GM23338 (cell line): ENCODE results near the gene MMAB. TPM values are rescaled to one million over a fixed set of nuclear protein-coding genes. Genes with fewer than 3 reads are reported as not detected.

Experiments
- ATAC-seq: fragments of 200-7000 bp; cut with Tn5 transposase; 3 replicates; pipeline ENCODE4 v1.9.1; 2020
- DNase-seq: peaks from one replicate; pipeline ENCODE4 v3.0.0-alpha.2; 2015; ENCODE audit warnings: low spot score
- H2AFZ ChIP-seq: fragments of 200-600 bp; sonication (generic); 2 replicates; pipeline ENCODE4 v1.8.0; 2016; ENCODE audit warnings: antibody characterized with exemption, mild to moderate bottlenecking, moderate library complexity
- H3F3A ChIP-seq: fragments of 200-600 bp; sonication (generic); replicated peaks from 2 replicates; pipeline ENCODE4 v1.8.0; 2017; ENCODE audit warnings: antibody characterized with exemption, mixed run types, low read depth
- H3K27ac ChIP-seq: fragments of 200-600 bp; sonication (generic); 2 replicates; pipeline ENCODE4 v1.6.1; 2016; ENCODE audit warnings: low read depth
- H3K27me3 ChIP-seq: fragments of 200-600 bp; sonication (generic); 2 replicates; pipeline ENCODE4 v1.8.0; 2016; ENCODE audit warnings: mild to moderate bottlenecking, mixed run types, moderate library complexity; ENCODE audit not compliant: insufficient read depth
- H3K36me3 ChIP-seq: fragments of 200-600 bp; sonication (generic); 2 replicates; pipeline ENCODE4 v1.8.0; 2016; ENCODE audit warnings: mild to moderate bottlenecking; ENCODE audit not compliant: insufficient read depth
- H3K4me1 ChIP-seq: fragments of 200-600 bp; sonication (generic); 2 replicates; pipeline ENCODE4 v1.8.0; 2016; ENCODE audit warnings: mild to moderate bottlenecking, moderate library complexity; ENCODE audit not compliant: insufficient read depth
- H3K4me2 ChIP-seq: fragments of 200-600 bp; sonication (generic); 2 replicates; pipeline ENCODE4 v1.7.1; 2017; ENCODE audit warnings: mixed run types
- H3K4me3 ChIP-seq: fragments of 200-600 bp; sonication (generic); 2 replicates; pipeline ENCODE4 v1.6.1; 2016; ENCODE audit warnings: mixed run types
- H3K79me2 ChIP-seq: fragments of 200-600 bp; sonication (generic); replicated peaks from 2 replicates; pipeline ENCODE4 v1.8.0; 2017; ENCODE audit warnings: mild to moderate bottlenecking; ENCODE audit not compliant: insufficient read depth
- H3K9me2 ChIP-seq: fragments of 200-600 bp; sonication (generic); 2 replicates; pipeline ENCODE4 v1.8.0; 2017; ENCODE audit not compliant: insufficient read depth
- H4K20me1 ChIP-seq: fragments of 200-600 bp; sonication (generic); replicated peaks from 2 replicates; pipeline ENCODE4 v1.8.0; 2017; ENCODE audit warnings: mild to moderate bottlenecking; ENCODE audit not compliant: insufficient read depth
- H3K27ac Mint-ChIP-seq: 2 replicates; pipeline ENCODE4 v1.8.0; 2020; ENCODE audit warnings: inconsistent platforms, mild to moderate bottlenecking, moderate library complexity, mixed read lengths
- H3K27me3 Mint-ChIP-seq: 3 replicates; pipeline ENCODE4 v1.8.0; 2022; ENCODE audit warnings: low read depth, mild to moderate bottlenecking, moderate library complexity, mixed read lengths, inconsistent platforms; ENCODE audit not compliant: insufficient read depth, poor library complexity
- H3K36me3 Mint-ChIP-seq: 3 replicates; pipeline ENCODE4 v1.8.0; 2021; ENCODE audit warnings: low read depth, mild to moderate bottlenecking, inconsistent platforms, moderate library complexity, mixed read lengths
- H3K4me1 Mint-ChIP-seq: 3 replicates; pipeline ENCODE4 v1.8.0; 2020; ENCODE audit warnings: mild to moderate bottlenecking, inconsistent platforms, mixed read lengths
- H3K4me3 Mint-ChIP-seq: 3 replicates; pipeline ENCODE4 v1.8.0; 2021; ENCODE audit warnings: moderate library complexity, mild to moderate bottlenecking, inconsistent platforms, mixed read lengths
- H3K9me3 Mint-ChIP-seq: 3 replicates; pipeline ENCODE4 v1.8.0; 2020; ENCODE audit warnings: moderate library complexity, mild to moderate bottlenecking, inconsistent platforms, mixed read lengths
- CREB1 ChIP-seq: fragments of 250-450 bp; sonication (Bioruptor Pico); IDR thresholded peaks from 2 replicates; pipeline ENCODE4 v1.5.0; 2020; ENCODE audit warnings: low read depth, mild to moderate bottlenecking, moderate library complexity
- ETS1 ChIP-seq: IDR thresholded peaks from 2 replicates; pipeline ENCODE4 v1.6.1; 2016; ENCODE audit warnings: antibody characterized with exemption
- EZH2 ChIP-seq: fragments of 200-600 bp; sonication (generic); IDR thresholded peaks from one replicate; pipeline ENCODE4 v1.8.0; 2017; ENCODE audit warnings: antibody characterized with exemption, mild to moderate bottlenecking, low read depth; ENCODE audit not compliant: unreplicated experiment
- EZH2phosphoT487 ChIP-seq: fragments of 200-600 bp; sonication (generic); IDR thresholded peaks from one replicate; pipeline ENCODE4 v1.8.1; 2018; ENCODE audit warnings: antibody characterized with exemption; ENCODE audit not compliant: unreplicated experiment
- NANOG ChIP-seq: IDR thresholded peaks from 2 replicates; pipeline ENCODE4 v1.6.1; 2016; ENCODE audit warnings: antibody characterized with exemption, borderline replicate concordance
- POLR2AphosphoS5 ChIP-seq: IDR thresholded peaks from 2 replicates; pipeline ENCODE4 v1.6.1; 2016; ENCODE audit warnings: antibody characterized with exemption, low read depth
- STAT1 ChIP-seq: IDR thresholded peaks from one replicate; pipeline ENCODE4 v1.6.1; 2016; ENCODE audit warnings: antibody characterized with exemption; ENCODE audit not compliant: unreplicated experiment
- ZNF114 ChIP-seq: fragments of 250-450 bp; sonication (Bioruptor Pico); IDR thresholded peaks from 2 replicates; pipeline ENCODE4 v1.5.0; 2020; ENCODE audit warnings: mild to moderate bottlenecking, moderate library complexity
- ZNF331 ChIP-seq: fragments of 250-450 bp; sonication (Bioruptor Pico); IDR thresholded peaks from 2 replicates; pipeline ENCODE4 v1.5.0; 2020; ENCODE audit warnings: low read depth, mild to moderate bottlenecking, moderate library complexity
- ZNF462 ChIP-seq: fragments of 250-450 bp; sonication (Bioruptor Pico); IDR thresholded peaks from 2 replicates; pipeline ENCODE4 v1.5.0; 2020; ENCODE audit warnings: mild to moderate bottlenecking, moderate library complexity
- polyA plus RNA-seq: library from polyadenylated mRNA; unstranded; fragments of >200 nt; fragmentation: Nextera tagmentation; extraction: Ambion mirVana; gene quantifications from 2 replicates; pipeline ENCODE4 v1.2.1, GENCODE V29; 2016
- total RNA-seq: library from RNA; depleted of rRNA; stranded (reverse); fragments of >200 nt; shearing (Covaris generic); gene quantifications from 2 replicates; pipeline ENCODE4 v1.2.3, GENCODE V29; 2014

The MMAB gene
- total and polyA plus RNA-seq, 2 experiments from 2014 or later, result 24.7 to 38.5 TPM

GRCh38 chr12:109566424-109566823 is 6.9 kb downstream of the MMAB start:
- H3K4me1 Mint-ChIP-seq, result no peaks in the 10 kb centered on the region
- DNase-seq, result no peak
- H3K36me3 ChIP-seq, result no peaks in the 10 kb centered on the region; the same call in 1 of the 2 replicates

GRCh38 chr12:109563291-109564284 is 9.7 kb downstream of the MMAB start:
- Histone ChIP-seq H3K27me3 (no peaks in the 10 kb centered on the region), H3F3A (no peaks in the 10 kb centered on the region), H3K4me3 (no peak overlapping the region), H3K27ac (no peak overlapping the region), H3K4me2 (no peak overlapping the region), H2AFZ (no peak overlapping the region), H3K4me1 (no peaks in the 10 kb centered on the region), H3K36me3 (no peaks in the 10 kb centered on the region), H3K79me2 (no peaks in the 10 kb centered on the region), H3K9me2 (no peaks in the 10 kb centered on the region), H4K20me1 (no peaks in the 10 kb centered on the region)
- Mint-ChIP-seq H3K9me3 (no peaks in the 10 kb centered on the region), H3K4me3 (no peak overlapping the region), H3K27ac (no peak overlapping the region), H3K36me3 (peaks cover 29% of the 10 kb centered on the region), H3K27me3 (peaks cover 6% of the 10 kb centered on the region), H3K4me1 (no peaks in the 10 kb centered on the region)
- no peak for TF ChIP-seq EZH2
- TF ChIP-seq CREB1 (CRISPR knock-in tag), result no peak
- TF ChIP-seq ETS1, result no peak
- TF ChIP-seq STAT1, result no peak
- TF ChIP-seq EZH2phosphoT487, result no peak
- no peak for TF ChIP-seq ZNF462
- no peak for TF ChIP-seq NANOG
- no peak for TF ChIP-seq POLR2AphosphoS5
- no peak for TF ChIP-seq ZNF331 (CRISPR knock-in tag)
- no peak for TF ChIP-seq ZNF114 (CRISPR knock-in tag)
- DNase-seq, result no peak
- ATAC-seq, result no peak

More at GRCh38 chr12:109566424-109566823, 6.9 kb downstream of the MMAB start:
- Histone ChIP-seq H3K79me2 (no peaks in the 10 kb centered on the region), H3K27me3 (no peaks in the 10 kb centered on the region), H3K4me1 (no peaks in the 10 kb centered on the region), H4K20me1 (no peaks in the 10 kb centered on the region), H3F3A (no peaks in the 10 kb centered on the region), H3K9me2 (no peaks in the 10 kb centered on the region), H2AFZ (no peak overlapping the region), H3K27ac (no peak overlapping the region), H3K4me3 (no peak overlapping the region), H3K4me2 (no peak overlapping the region)
- Mint-ChIP-seq H3K36me3 (peaks cover 39% of the 10 kb centered on the region), H3K27me3 (peaks cover 3% of the 10 kb centered on the region), H3K27ac (no peak overlapping the region), H3K4me3 (no peak overlapping the region), H3K9me3 (no peaks in the 10 kb centered on the region)
- ATAC-seq, result no peak
- TF ChIP-seq STAT1, result no peak
- TF ChIP-seq EZH2phosphoT487, result no peak
- no peak for TF ChIP-seq POLR2AphosphoS5
- no peak for TF ChIP-seq ZNF331 (CRISPR knock-in tag)
